ENCODE measurements around the gene PLCB4. TPM values are rescaled to one million over a fixed set of nuclear protein-coding genes. Genes with fewer than 3 reads are reported as not detected.

The PLCB4 gene
- polyA plus RNA-seq, 1 donor (not counting 4 experiments of a cell fraction or from before 2014, with no cell fraction given): 4.1 TPM

- FAIRE-seq: no peak
- dilution Hi-C loops (cut with MboI; ENCODE audit: extremely low pct_ligation_motif_present, low sequenced_read_pairs): no loop called here
- no peak overlapping the region for H3K9ac ChIP-seq (ENCODE audit: control insufficient read depth, extremely low read depth, insufficient read depth, low read length)
- H3K36me3 ChIP-seq (ENCODE audit: control insufficient read depth in 2 of 2, extremely low read depth in 1 of 2, insufficient read depth in 2 of 2, low read length in 2 of 2): no peaks in the 10 kb centered on the region
- peaks cover 51% of the 10 kb centered on the region for H3K27me3 ChIP-seq (ENCODE audit: control insufficient read depth, extremely low read depth, insufficient read depth, low read length)
- H3K4me3 ChIP-seq (ENCODE audit: control insufficient read depth in 2 of 3, extremely low read depth in 1 of 3, insufficient read depth in 2 of 3, low read depth in 1 of 3, low read length in 3 of 3): no peak overlapping the region
- no peaks in the 10 kb centered on the region for H3K79me2 ChIP-seq (ENCODE audit: control insufficient read depth, insufficient read depth, low read length)
- DNase-seq (ENCODE audit: low read depth, low spot score): no peak
- H4K20me1 ChIP-seq (ENCODE audit: control insufficient read depth, extremely low read depth, insufficient read depth, low read length): no peaks in the 10 kb centered on the region
- H3K4me1 ChIP-seq (ENCODE audit: control insufficient read depth, extremely low read depth, insufficient read depth, low read length): no peaks in the 10 kb centered on the region
- no peak overlapping the region for H3K27ac ChIP-seq (ENCODE audit: control insufficient read depth, insufficient read depth, low read length)
- H2AFZ ChIP-seq (ENCODE audit: control insufficient read depth, low read length): no peak overlapping the region
- no peaks in the 10 kb centered on the region for H3K9me3 ChIP-seq (ENCODE audit: control insufficient read depth, low read depth, low read length)
- H3K9me1 ChIP-seq (ENCODE audit: control insufficient read depth, extremely low read depth, insufficient read depth, low read length): no peaks in the 10 kb centered on the region
- H3K4me2 ChIP-seq (ENCODE audit: control insufficient read depth, extremely low read depth, insufficient read depth, low read depth, low read length): no peak overlapping the region
- TF ChIP-seq CTCF (optimal IDR thresholded peaks at IDR 0.05 in 1 of 3, IDR thresholded peaks at IDR 0.05 in 1 of 3, conservative IDR thresholded peaks at IDR 0.05 in 1 of 3; ENCODE audit: extremely low read depth in 1 of 3, insufficient read depth in 2 of 3, low read length in 3 of 3): no peak
- TF ChIP-seq EZH2 (IDR thresholded peaks at IDR 0.05; ENCODE audit: low read length): no peak
These were observed 439.4 kb downstream of the PLCB4 start for GRCh38 chr20:9508240-9508661.

- H4K20me1 ChIP-seq (ENCODE audit: control insufficient read depth, extremely low read depth, insufficient read depth, low read length): no peaks in the 10 kb centered on the region
- no peak overlapping the region for H3K9ac ChIP-seq (ENCODE audit: control insufficient read depth, extremely low read depth, insufficient read depth, low read length)
- no peak overlapping the region for H2AFZ ChIP-seq (ENCODE audit: control insufficient read depth, low read length)
- FAIRE-seq (no peak), DNase-seq (ENCODE audit: low read depth, low spot score) (no peak)
- no peaks in the 10 kb centered on the region for H3K36me3 ChIP-seq (ENCODE audit: control insufficient read depth in 2 of 2, extremely low read depth in 1 of 2, insufficient read depth in 2 of 2, low read length in 2 of 2)
- TF ChIP-seq EZH2 (IDR thresholded peaks at IDR 0.05; ENCODE audit: low read length) (no peak), CTCF (optimal IDR thresholded peaks at IDR 0.05 in 1 of 3, IDR thresholded peaks at IDR 0.05 in 1 of 3, conservative IDR thresholded peaks at IDR 0.05 in 1 of 3; ENCODE audit: extremely low read depth in 1 of 3, insufficient read depth in 2 of 3, low read length in 3 of 3) (no peak)
- dilution Hi-C loops (cut with MboI; ENCODE audit: extremely low pct_ligation_motif_present, low sequenced_read_pairs): no loop called here
- no peaks in the 10 kb centered on the region for H3K9me3 ChIP-seq (ENCODE audit: control insufficient read depth, low read depth, low read length)
- H3K9me1 ChIP-seq (ENCODE audit: control insufficient read depth, extremely low read depth, insufficient read depth, low read length): no peaks in the 10 kb centered on the region
- no peak overlapping the region for H3K4me3 ChIP-seq (ENCODE audit: control insufficient read depth in 2 of 3, extremely low read depth in 1 of 3, insufficient read depth in 2 of 3, low read depth in 1 of 3, low read length in 3 of 3)
- no peak overlapping the region for H3K27ac ChIP-seq (ENCODE audit: control insufficient read depth, insufficient read depth, low read length)
- H3K27me3 ChIP-seq (ENCODE audit: control insufficient read depth, extremely low read depth, insufficient read depth, low read length): peaks cover 52% of the 10 kb centered on the region
- H3K79me2 ChIP-seq (ENCODE audit: control insufficient read depth, insufficient read depth, low read length): no peaks in the 10 kb centered on the region
- no peaks in the 10 kb centered on the region for H3K4me1 ChIP-seq (ENCODE audit: control insufficient read depth, extremely low read depth, insufficient read depth, low read length)
- H3K4me2 ChIP-seq (ENCODE audit: control insufficient read depth, extremely low read depth, insufficient read depth, low read depth, low read length): no peak overlapping the region
These were observed 439.9 kb downstream of the PLCB4 start for GRCh38 chr20:9508696-9509178.
